ENCODE measurements around the gene CDC25B. TPM values are rescaled to one million over a fixed set of nuclear protein-coding genes. Genes with fewer than 3 reads are reported as not detected.
A peak's percentile ranks its signal among the peaks of the same experiment; 100 is the strongest.

The CDC25B gene
- total and polyA plus RNA-seq, 2 of the 13 experiments (the other 11 are each of a cell fraction or from before 2014, with no cell fraction given) = 14.5 to 19.4 TPM

- no peak for TF ChIP-seq NONO (IDR thresholded peaks at IDR 0.05)
- TF ChIP-seq NONO (CRISPR knock-in tag; conservative IDR thresholded peaks at IDR 0.05) = no peak
- TF ChIP-seq ZFP62 (CRISPR knock-in tag; IDR thresholded peaks at IDR 0.05) = no peak
These were observed 18.8 kb upstream of the CDC25B start (continued) for GRCh38 chr20:3777381-3777715.

- in situ Hi-C loops (cut with HindIII; ENCODE audit: extremely low pct_ligation_motif_present, low pct_unique_long_range_greater_than_20kb) = no loop called here
- TF ChIP-seq MATR3 (CRISPR knock-in tag; IDR thresholded peaks at IDR 0.05) = no peak
- 0 out of 2 replicates have a peak, but pooled peaks have one; percentile 26 for TF ChIP-seq ZNF33B (CRISPR knock-in tag; IDR thresholded peaks at IDR 0.05)
- TF ChIP-seq SSRP1 (CRISPR knock-in tag; IDR thresholded peaks at IDR 0.05) = no peak
- TF ChIP-seq PRDM10 (CRISPR knock-in tag; IDR thresholded peaks at IDR 0.05; ENCODE audit: low read depth) = no peak
- TF ChIP-seq, protein P1, sequence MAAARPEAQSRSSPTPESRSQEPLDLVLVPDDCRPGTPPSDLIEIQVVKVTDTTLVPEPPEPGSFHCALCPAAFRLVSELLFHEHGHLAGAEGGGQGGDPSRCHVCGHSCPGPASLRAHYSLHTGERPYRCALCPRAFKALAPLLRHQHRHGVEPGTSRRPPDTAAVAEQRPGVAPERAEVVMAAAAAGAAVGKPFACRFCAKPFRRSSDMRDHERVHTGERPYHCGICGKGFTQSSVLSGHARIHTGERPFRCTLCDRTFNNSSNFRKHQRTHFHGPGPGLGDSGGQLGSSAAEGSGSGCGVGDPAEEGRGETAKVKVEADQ (CRISPR knock-in tag; IDR thresholded peaks at IDR 0.05; ENCODE audit: borderline replicate concordance) = no peak
- no peak for TF ChIP-seq DDIT3 (CRISPR knock-in tag; IDR thresholded peaks at IDR 0.05)
- TF ChIP-seq TBX2 (CRISPR knock-in tag; IDR thresholded peaks at IDR 0.05; ENCODE audit: borderline replicate concordance) = peak; percentile 34; the same call in 1 of the 2 replicates
- TF ChIP-seq, protein P2, sequence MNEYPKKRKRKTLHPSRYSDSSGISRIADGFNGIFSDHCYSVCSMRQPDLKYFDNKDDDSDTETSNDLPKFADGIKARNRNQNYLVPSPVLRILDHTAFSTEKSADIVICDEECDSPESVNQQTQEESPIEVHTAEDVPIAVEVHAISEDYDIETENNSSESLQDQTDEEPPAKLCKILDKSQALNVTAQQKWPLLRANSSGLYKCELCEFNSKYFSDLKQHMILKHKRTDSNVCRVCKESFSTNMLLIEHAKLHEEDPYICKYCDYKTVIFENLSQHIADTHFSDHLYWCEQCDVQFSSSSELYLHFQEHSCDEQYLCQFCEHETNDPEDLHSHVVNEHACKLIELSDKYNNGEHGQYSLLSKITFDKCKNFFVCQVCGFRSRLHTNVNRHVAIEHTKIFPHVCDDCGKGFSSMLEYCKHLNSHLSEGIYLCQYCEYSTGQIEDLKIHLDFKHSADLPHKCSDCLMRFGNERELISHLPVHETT (CRISPR knock-in tag; conservative IDR thresholded peaks at IDR 0.05) = no peak
- TF ChIP-seq ZNF747 (CRISPR knock-in tag; IDR thresholded peaks at IDR 0.05; ENCODE audit: borderline replicate concordance) = no peak
- TF ChIP-seq ZNF30 (CRISPR knock-in tag; IDR thresholded peaks at IDR 0.05) = 0 out of 2 replicates have a peak, but pooled peaks have one; percentile 65
- TF ChIP-seq ZNF501 (CRISPR knock-in tag; IDR thresholded peaks at IDR 0.05) = 0 out of 2 replicates have a peak, but pooled peaks have one; percentile 24
- no peak for TF ChIP-seq ZNF781 (CRISPR knock-in tag; IDR thresholded peaks at IDR 0.05; ENCODE audit: borderline replicate concordance, not compliant biosample characterization)
- 0 out of 2 replicates have a peak, but pooled peaks have one; percentile 32 for TF ChIP-seq CHCHD3 (CRISPR knock-in tag; IDR thresholded peaks at IDR 0.05)
These were observed 18.1 kb upstream of the CDC25B start for GRCh38 chr20:3777716-3778629.

More at GRCh38 chr20:3777716-3778629, 18.1 kb upstream of the CDC25B start:
- ChIA-PET CTCF (ENCODE audit: low intra/inter-chr PET ratio, low total read pairs) (interaction anchor here (1.2 to 1.3 kb wide), 2 partner anchors 9 to 62 kb away, joined by 3 read pairs; no protein-coding TSS in a partner anchor), POLR2A (interaction anchor here (1.1 to 3.6 kb wide), 7 partner anchors 9 to 90 kb away, joined by 3 to 48 read pairs (median 4); partner anchors contain the start of genes ADISSP, AP5S1 and CENPB)
- peaks cover 2 to 36% of the 10 kb centered on the region in 2 experiments for H3K27me3 ChIP-seq (ENCODE audit: control insufficient read depth in 1 of 2, insufficient read depth in 2 of 2, low read length in 2 of 2)
- peak overlapping the region; percentile 96 for H3K4me2 ChIP-seq (ENCODE audit: low read depth, low read length)
- H2AFZ ChIP-seq (ENCODE audit: low read length) = peak overlapping the region; percentile 24
- H3K9me3 ChIP-seq (ENCODE audit: low read length) = no peaks in the 10 kb centered on the region
- peak overlapping the region; percentile 54 to 79 (median 55) for H3K4me3 ChIP-seq (replicated peaks in 1 of 3; ENCODE audit: insufficient read depth in 1 of 3, low read depth in 2 of 3, low read length in 3 of 3)
- intact Hi-C loops (cut with micrococcal nuclease; ENCODE audit: unreplicated experiment) = no loop called here
- no peak for DNase-seq (ENCODE audit: low spot score)
- H3K9ac ChIP-seq (ENCODE audit: insufficient read depth, low read depth, low read length) = peak overlapping the region; percentile 48; the same call in 1 of the 2 replicates
- no peaks in the 10 kb centered on the region for H4K20me1 ChIP-seq (ENCODE audit: insufficient read depth, low read length)
- peaks cover 44% of the 10 kb centered on the region for H3K4me1 ChIP-seq (ENCODE audit: insufficient read depth, low read length)
- no peak for FAIRE-seq
- no peaks in the 10 kb centered on the region for H3K36me3 ChIP-seq (replicated peaks in 1 of 2; ENCODE audit: control insufficient read depth in 1 of 2, insufficient read depth in 2 of 2, low read length in 2 of 2)
- ATAC-seq = peak; percentile 49
- no peak overlapping the region for H3K27ac ChIP-seq (ENCODE audit: extremely low read length, insufficient read depth, low read length)
- no peaks in the 10 kb centered on the region for H3K79me2 ChIP-seq (ENCODE audit: insufficient read depth, low read length)
- 2% methylated on average over 51 of the region's 70 CpGs for WGBS (ENCODE audit: low lambda C conversion rate)
- no TSS peak for BruUV-seq (replicated peaks)

All from HepG2 (cell line).